BJ (cell line): ENCODE measurements around the gene EIF4E1B. TPM values are rescaled to one million over a fixed set of nuclear protein-coding genes. Genes with fewer than 3 reads are reported as not detected.

ENCODE experiments used
- CTCF ChIA-PET: fragments of 350-600 bp; formaldehyde crosslinking; extraction: SDS; loops from one replicate; lab custom pipeline; 2021; ENCODE audit warnings: antibody characterized with exemption, inconsistent platforms; lab: Yijun Ruan, JAX
- POLR2A ChIA-PET: fragments of 300-600 bp; sonication (Branson Sonifier 250); formaldehyde crosslinking; extraction: SDS; loops from one replicate; lab custom pipeline; 2021; ENCODE audit warnings: antibody characterized with exemption; lab: Charles Lee
- DNase-seq: peaks from one replicate; pipeline ENCODE4 v3.0.0-alpha.2; 2011; ENCODE audit warnings: low read depth
- H3K27me3 ChIP-seq: 2 replicates; pipeline ENCODE4 v1.6.0; 2011; ENCODE audit warnings: low read length; ENCODE audit not compliant: control insufficient read depth, insufficient read depth
- H3K36me3 ChIP-seq: 2 replicates; pipeline ENCODE4 v1.5.1; 2011; ENCODE audit warnings: low read length; ENCODE audit not compliant: control insufficient read depth, insufficient read depth
- H3K4me3 ChIP-seq: 2 replicates; pipeline ENCODE4 v1.5.1; 2011; ENCODE audit warnings: low read depth, mild to moderate bottlenecking, control low read depth, low read length
- CTCF ChIP-seq: IDR thresholded peaks from 2 replicates; pipeline ENCODE4 v1.5.1; 2011; ENCODE audit warnings: low read depth, mild to moderate bottlenecking, control low read depth, inconsistent platforms, low read length, moderate library complexity; ENCODE audit not compliant: insufficient read depth
- polyA plus RNA-seq: library from polyadenylated mRNA; depleted of rRNA; stranded (reverse); fragments of >200 nt; gene quantifications from 2 replicates; pipeline ENCODE4 v1.2.3, GENCODE V29; 2011

Gene EIF4E1B
- polyA plus RNA-seq, 1 experiment: not detected

GRCh38 chr5:176687881-176688280, 57.4 kb downstream of the EIF4E1B start:
- H3K4me3 ChIP-seq: no peak overlapping the region
- peaks cover 20% of the 10 kb centered on the region for H3K27me3 ChIP-seq
- H3K36me3 ChIP-seq: no peaks in the 10 kb centered on the region
- ChIA-PET CTCF (no interaction called here), POLR2A (no interaction called here)
- no peak for DNase-seq
- TF ChIP-seq CTCF: no peak

GRCh38 chr5:176690911-176691310, 60.4 kb downstream of the EIF4E1B start:
- H3K36me3 ChIP-seq: no peaks in the 10 kb centered on the region
- peaks cover 31% of the 10 kb centered on the region for H3K27me3 ChIP-seq
- TF ChIP-seq CTCF: no peak
- ChIA-PET POLR2A (no interaction called here), CTCF (interaction anchor here (1.9 kb wide), 1 partner anchor 30 kb away, joined by 8 read pairs; no protein-coding TSS in a partner anchor)
- H3K4me3 ChIP-seq: no peak overlapping the region
- DNase-seq: no peak

- CTCF ChIA-PET: interaction anchor here (1.9 kb wide), 1 partner anchor 31 kb away, joined by 8 read pairs; no protein-coding TSS in a partner anchor
- POLR2A ChIA-PET: no interaction called here
- no peak for DNase-seq
- Histone ChIP-seq H3K4me3 (no peak overlapping the region), H3K27me3 (peaks cover 36% of the 10 kb centered on the region), H3K36me3 (no peaks in the 10 kb centered on the region)
- no peak for TF ChIP-seq CTCF
These were observed 61.0 kb downstream of the EIF4E1B start for GRCh38 chr5:176691524-176691923.

GRCh38 chr5:176692326-176692725, 61.9 kb downstream of the EIF4E1B start:
- H3K27me3 ChIP-seq: peaks cover 44% of the 10 kb centered on the region
- CTCF ChIA-PET: no interaction called here
- POLR2A ChIA-PET: no interaction called here
- TF ChIP-seq CTCF: no peak
- DNase-seq: no peak
- H3K4me3 ChIP-seq: no peak overlapping the region
- H3K36me3 ChIP-seq: no peaks in the 10 kb centered on the region

- POLR2A ChIA-PET: interaction anchor here (0.6 kb wide), 1 partner anchor 90 kb away, joined by 5 read pairs; no protein-coding TSS in a partner anchor
These were observed 62.5 kb downstream of the EIF4E1B start for GRCh38 chr5:176692839-176693476.

More at GRCh38 chr5:176692839-176693476, 62.5 kb downstream of the EIF4E1B start:
- no peak for DNase-seq
- no peak overlapping the region for H3K4me3 ChIP-seq
- peaks cover 45% of the 10 kb centered on the region for H3K27me3 ChIP-seq
- CTCF ChIA-PET: interaction anchor here (1.0 to 1.1 kb wide), 2 partner anchors 9 to 379 kb away, joined by 3 read pairs; no protein-coding TSS in a partner anchor
- TF ChIP-seq CTCF: no peak
- no peaks in the 10 kb centered on the region for H3K36me3 ChIP-seq
